ENCODE data around the gene MAML3.
A peak's percentile ranks its signal among the peaks of the same experiment; 100 is the strongest.

Gene MAML3

DNA sequence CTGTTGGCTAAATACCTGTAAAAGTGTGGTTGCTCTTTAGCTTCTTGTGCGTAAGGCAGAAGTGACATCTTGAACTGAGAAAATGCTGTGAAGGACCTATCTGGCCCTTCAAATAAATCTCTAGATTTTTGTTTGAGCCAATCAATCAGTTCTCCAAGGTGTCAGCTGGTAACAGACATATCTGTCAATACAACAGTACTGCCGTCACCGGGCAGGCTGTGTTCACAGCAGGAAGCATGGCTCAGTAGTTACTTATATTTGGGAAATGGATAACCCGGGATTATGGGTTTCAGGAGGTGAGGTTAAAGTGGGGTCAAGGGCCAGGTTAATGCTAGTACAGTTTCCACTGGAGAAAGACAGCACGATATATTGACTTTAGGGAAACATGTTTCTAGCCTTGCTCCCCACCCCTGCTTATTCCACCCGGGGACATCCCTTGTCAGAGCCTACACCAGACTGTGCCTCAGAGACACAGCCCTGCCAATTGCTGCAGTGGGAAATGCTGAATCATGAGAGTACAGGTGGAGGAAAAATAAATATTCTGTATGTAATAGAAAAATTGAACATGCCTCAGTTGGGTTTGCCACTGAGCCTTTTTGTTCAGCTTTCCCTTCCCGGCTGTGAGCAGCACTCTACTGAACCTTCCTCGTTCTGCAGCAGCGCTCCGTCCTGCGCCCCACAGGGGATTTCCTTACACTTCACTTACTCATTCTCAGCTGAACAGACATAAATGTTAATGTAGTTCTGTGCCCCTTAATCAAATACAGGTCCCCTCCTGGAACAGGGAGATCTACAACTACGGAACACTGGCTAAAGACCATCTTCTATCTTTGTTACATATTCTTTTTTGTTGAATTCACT lies 367.3 kb downstream of the MAML3 start:
- DNase-seq (ENCODE audit: low spot score): peak; percentile 26
- in situ Hi-C loops (cut with MboI; ENCODE audit: low sequenced_read_pairs, unreplicated experiment): no loop called here
- TF ChIP-seq, protein P1, sequence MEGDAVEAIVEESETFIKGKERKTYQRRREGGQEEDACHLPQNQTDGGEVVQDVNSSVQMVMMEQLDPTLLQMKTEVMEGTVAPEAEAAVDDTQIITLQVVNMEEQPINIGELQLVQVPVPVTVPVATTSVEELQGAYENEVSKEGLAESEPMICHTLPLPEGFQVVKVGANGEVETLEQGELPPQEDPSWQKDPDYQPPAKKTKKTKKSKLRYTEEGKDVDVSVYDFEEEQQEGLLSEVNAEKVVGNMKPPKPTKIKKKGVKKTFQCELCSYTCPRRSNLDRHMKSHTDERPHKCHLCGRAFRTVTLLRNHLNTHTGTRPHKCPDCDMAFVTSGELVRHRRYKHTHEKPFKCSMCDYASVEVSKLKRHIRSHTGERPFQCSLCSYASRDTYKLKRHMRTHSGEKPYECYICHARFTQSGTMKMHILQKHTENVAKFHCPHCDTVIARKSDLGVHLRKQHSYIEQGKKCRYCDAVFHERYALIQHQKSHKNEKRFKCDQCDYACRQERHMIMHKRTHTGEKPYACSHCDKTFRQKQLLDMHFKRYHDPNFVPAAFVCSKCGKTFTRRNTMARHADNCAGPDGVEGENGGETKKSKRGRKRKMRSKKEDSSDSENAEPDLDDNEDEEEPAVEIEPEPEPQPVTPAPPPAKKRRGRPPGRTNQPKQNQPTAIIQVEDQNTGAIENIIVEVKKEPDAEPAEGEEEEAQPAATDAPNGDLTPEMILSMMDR (IDR thresholded peaks at IDR 0.05; ENCODE audit: borderline replicate concordance, control extremely low read depth, extremely low read depth, insufficient read depth, missing control alignments): no peak

DNA sequence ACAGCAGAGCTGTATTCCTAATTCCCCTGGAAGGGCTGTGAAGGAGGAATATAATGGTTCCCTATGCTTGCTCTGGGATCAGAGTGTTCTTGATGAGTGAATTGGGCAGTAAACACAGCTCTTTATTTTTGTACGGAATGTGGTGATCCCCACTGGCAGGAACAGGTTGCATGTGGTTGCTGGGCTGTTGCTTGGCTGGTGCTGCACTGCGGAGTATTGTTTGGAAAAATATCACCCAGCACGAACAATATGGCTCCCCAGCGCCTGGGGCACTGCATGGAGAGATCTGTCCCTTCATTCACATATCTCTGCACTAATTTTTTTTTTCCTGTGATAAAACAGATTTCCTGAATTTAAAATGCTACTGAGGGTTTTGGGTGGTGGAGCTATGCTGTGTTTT lies 368.6 kb downstream of the MAML3 start:
- no peak for DNase-seq (ENCODE audit: low spot score)
- in situ Hi-C loops (cut with MboI; ENCODE audit: low sequenced_read_pairs, unreplicated experiment): no loop called here
- TF ChIP-seq, protein P1 (IDR thresholded peaks at IDR 0.05; ENCODE audit: borderline replicate concordance, control extremely low read depth, extremely low read depth, insufficient read depth, missing control alignments): no peak

DNA sequence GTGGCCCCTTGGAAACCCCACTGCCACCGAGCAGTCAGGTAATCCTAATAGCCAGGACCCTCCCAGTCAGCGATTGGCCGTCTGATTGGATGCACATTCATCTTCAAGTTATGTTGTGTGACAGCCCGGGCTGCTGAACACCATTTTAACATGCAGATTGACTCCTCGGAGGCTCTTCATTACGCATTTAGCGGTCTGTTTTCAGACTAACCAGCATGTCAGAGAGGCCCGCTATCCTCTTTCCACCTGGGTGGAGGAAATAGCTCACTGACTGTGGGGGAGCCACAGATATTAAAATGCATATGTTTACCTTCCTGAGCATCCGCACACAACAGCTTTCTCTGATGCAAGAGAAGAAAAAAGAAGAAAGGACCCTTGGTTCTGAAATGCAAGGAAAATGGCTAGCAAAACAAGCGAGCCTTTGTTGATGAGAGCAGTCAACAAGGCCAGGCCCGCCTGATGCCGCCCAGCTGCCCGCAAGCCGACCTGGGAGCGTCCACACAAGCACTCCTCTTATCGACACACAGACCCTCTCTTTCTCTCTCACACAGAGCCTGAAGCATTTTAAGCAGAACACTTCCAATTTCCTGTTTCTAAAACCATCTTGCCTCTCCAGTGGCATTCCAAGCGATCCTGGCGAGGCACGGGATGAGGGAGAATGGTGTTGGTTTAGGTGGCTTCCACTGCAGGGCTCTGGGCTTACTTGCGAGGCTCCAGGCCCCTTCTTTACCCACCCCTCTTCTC lies 370.1 kb downstream of the MAML3 start:
- TF ChIP-seq, protein P1 (IDR thresholded peaks at IDR 0.05; ENCODE audit: borderline replicate concordance, control extremely low read depth, extremely low read depth, insufficient read depth, missing control alignments): no peak
- in situ Hi-C loops (cut with MboI; ENCODE audit: low sequenced_read_pairs, unreplicated experiment): no loop called here
- DNase-seq (ENCODE audit: low spot score): no peak

DNA sequence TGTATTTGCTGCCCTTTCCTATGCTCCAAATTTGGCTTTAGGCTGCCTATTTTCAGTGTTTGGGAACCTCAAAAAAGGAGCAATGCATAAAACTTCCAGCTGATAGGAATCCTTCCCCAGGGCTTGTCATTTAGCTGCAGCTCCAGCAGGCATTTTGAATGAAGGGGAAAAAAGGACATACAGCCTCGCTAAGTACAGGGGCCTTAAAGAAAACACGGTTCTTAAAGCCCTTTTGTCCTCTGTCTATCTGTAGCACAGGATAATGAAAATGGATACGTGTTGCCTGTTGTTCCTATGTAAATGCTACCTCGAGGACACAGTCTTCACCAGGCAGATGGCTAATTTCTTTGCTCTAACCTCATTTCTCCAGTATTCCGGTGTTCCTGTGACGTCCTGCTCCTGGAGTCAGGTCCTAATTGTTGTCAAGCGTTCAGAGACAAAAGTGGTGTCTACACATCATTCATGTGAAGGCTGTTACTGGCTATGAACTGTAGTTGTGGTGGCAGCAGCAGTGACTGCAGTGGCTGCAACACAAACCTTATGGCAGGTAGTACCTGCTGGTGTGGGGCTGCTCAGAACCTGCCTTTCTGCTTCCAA lies 371.0 kb downstream of the MAML3 start:
- TF ChIP-seq, protein P1 (IDR thresholded peaks at IDR 0.05; ENCODE audit: borderline replicate concordance, control extremely low read depth, extremely low read depth, insufficient read depth, missing control alignments): no peak
- DNase-seq (ENCODE audit: low spot score): no peak
- in situ Hi-C loops (cut with MboI; ENCODE audit: low sequenced_read_pairs, unreplicated experiment): no loop called here

DNA sequence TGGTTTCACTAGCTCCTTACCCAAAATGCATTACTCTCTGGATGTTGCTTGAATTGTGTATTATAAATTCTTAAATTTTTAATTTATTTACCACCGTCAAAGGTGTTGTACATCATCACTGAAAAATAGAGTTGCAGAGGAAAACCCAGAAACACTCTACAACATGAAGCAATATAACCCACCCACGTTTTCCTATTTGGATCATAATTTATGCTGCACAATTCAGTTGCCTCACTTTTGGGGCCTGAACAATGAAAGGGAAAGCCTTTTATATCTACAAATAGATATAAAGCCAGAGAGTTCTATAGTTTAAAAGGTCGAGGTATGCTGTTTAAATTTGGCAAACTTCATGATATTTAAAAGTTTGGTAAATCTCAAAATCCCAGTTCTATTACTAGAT lies 372.9 kb downstream of the MAML3 start:
- in situ Hi-C loops (cut with MboI; ENCODE audit: low sequenced_read_pairs, unreplicated experiment): no loop called here
- DNase-seq (ENCODE audit: low spot score): no peak
- TF ChIP-seq, protein P1 (IDR thresholded peaks at IDR 0.05; ENCODE audit: borderline replicate concordance, control extremely low read depth, extremely low read depth, insufficient read depth, missing control alignments): no peak

DNA sequence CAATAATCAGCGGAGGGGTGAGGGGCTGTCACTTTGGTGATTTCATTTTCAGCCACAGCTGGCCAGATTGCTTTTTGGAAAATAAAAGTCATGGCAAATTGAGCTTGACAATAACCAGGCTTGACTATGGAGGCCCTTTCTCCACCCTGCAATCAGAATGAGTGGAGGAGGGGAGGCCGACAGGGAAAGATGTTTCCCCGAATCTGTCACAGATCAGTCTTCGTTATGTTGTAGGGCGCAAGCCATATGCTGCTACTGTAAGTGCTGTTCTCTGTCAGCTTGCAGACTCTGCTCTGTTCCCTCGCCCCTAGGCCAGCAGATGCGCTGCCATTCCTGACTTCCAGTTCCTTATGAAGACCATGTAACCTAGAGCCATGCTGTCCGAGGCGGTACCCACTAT lies 374.3 kb downstream of the MAML3 start:
- in situ Hi-C loops (cut with MboI; ENCODE audit: low sequenced_read_pairs, unreplicated experiment): no loop called here
- TF ChIP-seq, protein P1 (IDR thresholded peaks at IDR 0.05; ENCODE audit: borderline replicate concordance, control extremely low read depth, extremely low read depth, insufficient read depth, missing control alignments): no peak
- no peak for DNase-seq (ENCODE audit: low spot score)
